Astrocyte of the spinal cord (primary cell): ENCODE measurements around the gene C2CD2L.

Experiments used
- DNase-seq: peaks from one replicate; pipeline ENCODE4 v3.0.0; 2011; ENCODE audit warnings: low read depth, low spot score
- H3K4me3 ChIP-seq: 2 replicates; pipeline ENCODE4 v1.5.1; 2011; ENCODE audit warnings: low read depth, mild to moderate bottlenecking, low read length, moderate library complexity
- in situ Hi-C: cut with HindIII; loops from 2 replicates; pipeline ENCODE4 v1.10.0; 2017; ENCODE audit warnings: low sequenced_read_pairs
- TF ChIP-seq, protein P1 (sequence below): IDR thresholded peaks from 2 replicates; pipeline ENCODE4 v1.5.1; 2012; ENCODE audit warnings: low read depth, mild to moderate bottlenecking, low read length, inconsistent platforms

Gene C2CD2L

DNA sequence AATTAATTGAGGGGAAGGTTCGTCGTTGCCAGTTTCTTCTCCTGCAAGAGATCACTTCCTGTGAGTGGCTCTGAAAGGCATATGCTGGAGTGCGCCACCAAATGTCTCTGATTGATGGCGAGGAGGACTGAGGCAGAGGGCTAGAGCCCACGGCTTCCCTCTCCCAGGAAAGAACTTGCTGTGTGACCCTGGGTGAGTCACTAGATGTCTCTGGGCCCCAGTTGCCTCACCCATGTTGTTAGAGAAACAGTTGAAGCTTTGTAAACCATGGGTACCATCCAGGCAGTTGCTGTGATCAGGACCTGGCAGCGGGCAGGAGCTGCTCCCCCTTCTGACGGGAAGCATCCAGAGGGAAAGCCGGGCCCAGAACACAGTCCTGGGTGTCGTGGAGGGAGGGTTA, 44.9 kb downstream of the C2CD2L start:
- no peak for DNase-seq
- no peak overlapping the region for H3K4me3 ChIP-seq
- TF ChIP-seq, protein P1, sequence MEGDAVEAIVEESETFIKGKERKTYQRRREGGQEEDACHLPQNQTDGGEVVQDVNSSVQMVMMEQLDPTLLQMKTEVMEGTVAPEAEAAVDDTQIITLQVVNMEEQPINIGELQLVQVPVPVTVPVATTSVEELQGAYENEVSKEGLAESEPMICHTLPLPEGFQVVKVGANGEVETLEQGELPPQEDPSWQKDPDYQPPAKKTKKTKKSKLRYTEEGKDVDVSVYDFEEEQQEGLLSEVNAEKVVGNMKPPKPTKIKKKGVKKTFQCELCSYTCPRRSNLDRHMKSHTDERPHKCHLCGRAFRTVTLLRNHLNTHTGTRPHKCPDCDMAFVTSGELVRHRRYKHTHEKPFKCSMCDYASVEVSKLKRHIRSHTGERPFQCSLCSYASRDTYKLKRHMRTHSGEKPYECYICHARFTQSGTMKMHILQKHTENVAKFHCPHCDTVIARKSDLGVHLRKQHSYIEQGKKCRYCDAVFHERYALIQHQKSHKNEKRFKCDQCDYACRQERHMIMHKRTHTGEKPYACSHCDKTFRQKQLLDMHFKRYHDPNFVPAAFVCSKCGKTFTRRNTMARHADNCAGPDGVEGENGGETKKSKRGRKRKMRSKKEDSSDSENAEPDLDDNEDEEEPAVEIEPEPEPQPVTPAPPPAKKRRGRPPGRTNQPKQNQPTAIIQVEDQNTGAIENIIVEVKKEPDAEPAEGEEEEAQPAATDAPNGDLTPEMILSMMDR, result no peak
- in situ Hi-C loops, result no loop called here

DNA sequence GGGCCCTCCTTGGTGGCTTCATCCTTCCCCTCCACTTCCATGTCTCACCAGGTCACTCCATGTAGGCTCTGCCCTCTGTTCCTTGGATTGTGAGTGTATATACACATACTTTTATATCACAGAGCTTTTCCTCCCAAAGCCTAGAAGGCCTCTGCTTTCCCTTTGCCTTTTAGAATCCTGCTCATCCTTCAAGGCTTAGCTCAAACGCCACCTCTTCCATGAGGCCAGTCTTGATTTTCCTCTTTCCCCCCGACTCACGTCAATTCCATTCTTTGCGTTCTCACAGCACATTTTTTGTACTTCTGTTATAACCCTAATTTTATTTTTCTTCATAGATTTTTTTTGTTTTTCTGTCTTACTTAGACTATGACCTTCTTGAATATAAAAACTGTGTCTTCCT, 45.5 kb downstream of the C2CD2L start:
- TF ChIP-seq, protein P1, result no peak
- in situ Hi-C loops, result no loop called here
- H3K4me3 ChIP-seq, result no peak overlapping the region
- no peak for DNase-seq

DNA sequence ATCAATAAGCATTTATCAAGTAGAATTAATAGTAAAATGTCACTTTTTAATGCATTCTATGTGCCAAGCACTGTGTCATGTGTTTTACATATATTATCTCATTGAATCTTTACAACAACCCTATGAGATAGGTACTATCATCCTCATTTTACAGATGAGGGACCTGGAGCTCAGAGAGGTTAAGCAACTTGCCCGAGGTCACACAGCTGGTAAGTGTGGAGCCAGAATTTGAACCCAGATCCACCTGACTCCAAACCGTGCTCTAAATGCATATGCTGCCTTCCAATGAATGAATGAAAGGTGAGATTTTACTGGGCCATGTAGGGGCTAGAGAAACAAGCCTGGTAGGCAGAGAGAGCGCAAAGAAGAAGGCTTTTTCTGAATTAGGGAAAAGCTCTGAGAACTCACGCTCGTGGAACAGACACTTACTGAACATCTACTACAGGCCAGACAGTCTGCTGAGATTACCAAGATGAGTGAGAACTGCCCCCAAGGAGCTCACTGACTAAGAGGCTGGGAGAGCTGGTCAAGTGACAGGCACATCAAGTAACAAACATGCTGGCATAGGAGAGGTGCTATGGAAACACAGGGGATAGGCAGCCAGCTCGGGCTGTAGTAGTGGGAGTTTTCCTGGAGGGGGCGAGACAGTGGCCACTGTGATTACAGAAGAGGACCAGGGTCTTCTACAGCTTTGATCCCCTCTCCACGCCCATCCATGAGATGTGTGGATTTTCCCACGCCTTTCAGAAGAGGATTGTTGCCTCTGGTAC, 46.1 kb downstream of the C2CD2L start:
- no peak for DNase-seq
- in situ Hi-C loops, result no loop called here
- TF ChIP-seq, protein P1, result no peak
- no peak overlapping the region for H3K4me3 ChIP-seq

DNA sequence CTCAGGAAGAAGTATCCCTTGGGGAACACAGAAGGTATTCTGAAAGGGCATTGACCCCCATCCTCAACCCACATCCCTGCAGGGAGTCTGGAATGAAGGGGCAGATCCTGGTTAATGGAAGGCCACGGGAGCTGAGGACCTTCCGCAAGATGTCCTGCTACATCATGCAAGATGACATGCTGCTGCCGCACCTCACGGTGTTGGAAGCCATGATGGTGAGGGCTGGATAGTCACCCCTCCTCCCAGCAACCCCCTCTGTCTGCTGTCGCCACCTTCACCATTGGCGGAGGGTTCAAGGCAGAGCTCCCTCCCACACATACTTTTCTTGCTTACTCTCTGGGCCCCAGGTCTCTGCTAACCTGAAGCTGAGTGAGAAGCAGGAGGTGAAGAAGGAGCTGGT, 47.0 kb downstream of the C2CD2L start:
- H3K4me3 ChIP-seq, result no peak overlapping the region
- in situ Hi-C loops, result no loop called here
- TF ChIP-seq, protein P1, result no peak
- DNase-seq, result no peak

DNA sequence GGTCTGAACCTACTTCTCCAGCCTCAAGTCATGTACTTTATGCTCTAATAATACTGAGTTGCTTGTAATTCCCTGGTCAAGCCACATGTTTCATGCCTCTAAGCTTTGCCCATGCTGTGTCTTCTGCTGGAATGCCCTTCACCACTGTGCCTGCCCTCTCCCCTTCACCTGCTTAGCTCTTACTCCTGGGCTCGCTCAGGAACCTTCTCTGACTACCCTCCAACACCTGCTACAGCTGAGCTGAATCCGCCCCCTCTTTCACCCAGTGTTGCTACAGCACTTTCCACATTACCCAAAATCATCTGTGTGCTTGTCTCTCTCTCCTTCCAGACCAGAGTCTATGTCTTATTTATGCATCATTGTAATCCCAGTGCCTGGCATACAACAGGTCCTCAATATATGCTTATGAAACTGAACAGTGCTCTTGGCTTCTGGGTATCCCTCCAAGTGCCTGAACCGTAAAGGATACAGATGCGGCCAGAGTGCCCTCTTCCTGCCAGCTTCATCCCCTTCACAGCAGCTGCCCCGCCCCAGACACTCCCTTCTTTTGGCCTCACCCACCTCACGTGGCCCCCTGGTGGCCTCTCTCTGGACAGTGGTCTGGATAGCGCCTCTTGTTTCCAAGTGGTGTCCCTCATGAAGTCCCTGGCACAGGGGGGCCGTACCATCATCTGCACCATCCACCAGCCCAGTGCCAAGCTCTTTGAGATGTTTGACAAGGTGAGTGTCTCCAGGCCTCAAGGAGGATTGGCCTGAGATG, 48.8 kb downstream of the C2CD2L start:
- in situ Hi-C loops, result no loop called here
- no peak for DNase-seq
- TF ChIP-seq, protein P1, result no peak
- H3K4me3 ChIP-seq, result no peak overlapping the region

DNA sequence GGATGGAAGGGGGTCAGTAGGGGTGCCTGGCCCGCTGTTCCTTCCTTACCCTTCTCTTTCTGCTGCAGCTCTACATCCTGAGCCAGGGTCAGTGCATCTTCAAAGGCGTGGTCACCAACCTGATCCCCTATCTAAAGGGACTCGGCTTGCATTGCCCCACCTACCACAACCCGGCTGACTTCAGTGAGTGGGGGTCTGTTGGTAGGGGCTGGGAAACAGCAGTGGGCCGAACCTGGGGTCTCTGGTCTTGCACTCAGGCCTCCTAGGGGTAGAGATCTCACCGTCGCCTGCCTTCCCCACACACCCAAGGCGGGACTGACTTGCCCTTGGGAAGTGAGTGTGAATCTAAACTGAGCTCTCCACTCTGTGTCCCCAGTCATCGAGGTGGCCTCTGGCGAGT, 49.4 kb downstream of the C2CD2L start:
- no peak for DNase-seq
- in situ Hi-C loops, result no loop called here
- TF ChIP-seq, protein P1, result no peak
- H3K4me3 ChIP-seq, result no peak overlapping the region
